ENCODE results near the gene FBXO41. TPM values are rescaled to one million over a fixed set of nuclear protein-coding genes. Genes with fewer than 3 reads are reported as not detected.
A peak's percentile ranks its signal among the peaks of the same experiment; 100 is the strongest.

The FBXO41 gene
- total RNA-seq = 1 to 10 TPM; 2.4 to 2.5 TPM

DNA sequence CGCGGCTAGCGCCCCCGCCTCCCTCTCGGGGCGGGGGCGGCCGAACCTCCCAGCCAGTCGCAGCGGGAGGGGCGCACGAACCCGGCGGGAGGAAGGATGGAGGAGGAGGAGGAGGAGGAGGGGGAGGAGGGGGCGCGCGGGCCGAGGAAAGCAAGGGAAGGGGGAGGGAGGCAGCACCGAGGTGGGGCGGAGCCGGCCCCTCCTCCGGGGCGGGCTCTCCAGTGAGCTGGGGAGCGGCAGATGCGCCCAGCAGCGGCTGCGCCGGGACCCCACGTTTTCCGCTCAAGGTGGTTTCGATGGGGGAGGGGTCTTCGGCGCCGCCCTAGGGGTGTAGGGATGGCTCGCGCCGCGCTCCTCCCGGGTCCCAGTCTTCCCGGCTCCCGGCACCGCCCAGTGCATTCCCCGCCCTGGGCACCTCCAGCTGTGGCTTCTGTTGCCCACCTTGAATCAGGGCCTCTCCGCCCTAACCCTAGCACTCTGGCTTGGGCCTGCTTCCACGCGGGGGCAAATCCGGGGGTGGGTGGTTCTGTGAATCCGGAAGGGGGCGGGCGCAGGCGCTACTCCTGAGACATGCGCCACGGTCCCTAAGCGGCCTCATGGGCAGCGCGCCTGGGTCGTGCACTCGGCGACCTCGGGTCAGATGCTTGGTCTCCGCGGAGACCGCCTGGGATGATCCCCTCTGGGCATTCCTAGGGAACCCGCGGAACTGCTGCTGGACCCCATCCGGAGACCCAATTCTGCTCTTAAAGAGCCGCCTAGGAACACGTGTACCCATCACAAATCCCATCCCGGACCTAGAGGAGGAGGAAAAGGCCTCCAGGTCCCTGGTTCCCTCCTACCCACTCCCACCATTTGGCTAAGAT, at the start of gene FBXO41:
FBXO41 (minus strand) TSS at position 183 of the 863 bp plus-strand sequence. CDS start 14,848 bp downstream, outside the sequence.
- H3K36me3 ChIP-seq = no peaks in the 10 kb centered on the region
- intact Hi-C loops (cut with DNase I) = no loop called here
- DNase-seq = peak; percentile 49
- no peaks in the 10 kb centered on the region for H3K4me1 ChIP-seq
- TF ChIP-seq, protein P1, sequence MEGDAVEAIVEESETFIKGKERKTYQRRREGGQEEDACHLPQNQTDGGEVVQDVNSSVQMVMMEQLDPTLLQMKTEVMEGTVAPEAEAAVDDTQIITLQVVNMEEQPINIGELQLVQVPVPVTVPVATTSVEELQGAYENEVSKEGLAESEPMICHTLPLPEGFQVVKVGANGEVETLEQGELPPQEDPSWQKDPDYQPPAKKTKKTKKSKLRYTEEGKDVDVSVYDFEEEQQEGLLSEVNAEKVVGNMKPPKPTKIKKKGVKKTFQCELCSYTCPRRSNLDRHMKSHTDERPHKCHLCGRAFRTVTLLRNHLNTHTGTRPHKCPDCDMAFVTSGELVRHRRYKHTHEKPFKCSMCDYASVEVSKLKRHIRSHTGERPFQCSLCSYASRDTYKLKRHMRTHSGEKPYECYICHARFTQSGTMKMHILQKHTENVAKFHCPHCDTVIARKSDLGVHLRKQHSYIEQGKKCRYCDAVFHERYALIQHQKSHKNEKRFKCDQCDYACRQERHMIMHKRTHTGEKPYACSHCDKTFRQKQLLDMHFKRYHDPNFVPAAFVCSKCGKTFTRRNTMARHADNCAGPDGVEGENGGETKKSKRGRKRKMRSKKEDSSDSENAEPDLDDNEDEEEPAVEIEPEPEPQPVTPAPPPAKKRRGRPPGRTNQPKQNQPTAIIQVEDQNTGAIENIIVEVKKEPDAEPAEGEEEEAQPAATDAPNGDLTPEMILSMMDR (IDR thresholded peaks at IDR 0.05) = no peak
- H3K27ac ChIP-seq = no peak within 1 kb of the TSS
- H3K27me3 ChIP-seq = no peaks in the 10 kb centered on the region
- no peaks in the 10 kb centered on the region for H3K9me3 ChIP-seq
- peak within 1 kb of the TSS; percentile 68 for H3K4me3 ChIP-seq
- peak within 1 kb of the TSS; percentile 29 to 60 for H3K9ac ChIP-seq (ENCODE audit: low read depth in 2 of 2, low read length in 2 of 2)

DNA sequence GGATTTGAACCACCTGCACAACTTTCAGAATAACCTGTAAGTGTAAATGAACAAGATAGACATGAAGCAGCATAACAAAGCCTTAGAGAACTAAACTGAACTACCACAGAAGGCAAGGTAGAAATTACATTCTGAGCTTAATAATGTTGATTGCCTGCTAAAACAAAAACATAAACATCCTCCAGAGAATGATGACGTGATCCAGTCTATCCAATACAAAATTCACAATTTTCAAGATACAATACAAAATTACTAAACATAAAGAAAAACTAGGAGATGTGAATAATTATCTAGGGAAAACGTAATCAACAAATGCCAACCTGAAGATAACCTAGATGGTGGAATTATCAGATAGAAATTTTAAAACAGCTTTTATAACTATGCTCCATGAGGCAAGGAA, 49.8 kb upstream of the FBXO41 start:
- TF ChIP-seq, protein P1 (IDR thresholded peaks at IDR 0.05) = no peak
- no peak overlapping the region for H3K9ac ChIP-seq (ENCODE audit: low read depth in 2 of 2, low read length in 2 of 2)
- no peaks in the 10 kb centered on the region for H3K9me3 ChIP-seq
- no peaks in the 10 kb centered on the region for H3K36me3 ChIP-seq
- H3K4me3 ChIP-seq = no peak overlapping the region
- no peak for DNase-seq
- no peaks in the 10 kb centered on the region for H3K4me1 ChIP-seq
- no peak overlapping the region for H3K27ac ChIP-seq
- intact Hi-C loops (cut with DNase I) = no loop called here
- no peaks in the 10 kb centered on the region for H3K27me3 ChIP-seq

DNA sequence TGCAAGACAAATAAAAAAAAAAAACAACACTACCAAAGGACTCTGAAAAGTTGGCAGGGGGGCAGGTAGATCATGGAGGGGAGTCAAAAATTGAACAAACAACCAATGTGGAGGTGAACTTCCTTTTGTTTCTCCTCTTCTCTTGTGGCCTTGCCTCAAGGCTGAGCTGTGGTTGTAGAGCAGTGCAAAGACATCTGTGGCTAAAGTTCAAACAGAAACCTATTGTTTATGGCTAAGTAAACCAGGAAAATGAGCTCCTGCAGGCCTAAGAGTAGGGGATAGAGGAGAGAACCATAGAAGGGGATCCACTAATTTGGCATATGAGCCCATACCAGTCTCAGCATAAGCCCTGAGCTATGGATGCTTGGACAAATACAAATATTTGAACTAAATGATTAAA, 49.3 kb upstream of the FBXO41 start:
- Histone ChIP-seq H3K9ac (ENCODE audit: low read depth in 2 of 2, low read length in 2 of 2) (no peak overlapping the region), H3K4me1 (no peaks in the 10 kb centered on the region), H3K27ac (no peak overlapping the region), H3K27me3 (no peaks in the 10 kb centered on the region), H3K4me3 (no peak overlapping the region), H3K36me3 (no peaks in the 10 kb centered on the region), H3K9me3 (no peaks in the 10 kb centered on the region)
- intact Hi-C loops (cut with DNase I) = no loop called here
- DNase-seq = no peak
- TF ChIP-seq, protein P1 (IDR thresholded peaks at IDR 0.05) = no peak

DNA sequence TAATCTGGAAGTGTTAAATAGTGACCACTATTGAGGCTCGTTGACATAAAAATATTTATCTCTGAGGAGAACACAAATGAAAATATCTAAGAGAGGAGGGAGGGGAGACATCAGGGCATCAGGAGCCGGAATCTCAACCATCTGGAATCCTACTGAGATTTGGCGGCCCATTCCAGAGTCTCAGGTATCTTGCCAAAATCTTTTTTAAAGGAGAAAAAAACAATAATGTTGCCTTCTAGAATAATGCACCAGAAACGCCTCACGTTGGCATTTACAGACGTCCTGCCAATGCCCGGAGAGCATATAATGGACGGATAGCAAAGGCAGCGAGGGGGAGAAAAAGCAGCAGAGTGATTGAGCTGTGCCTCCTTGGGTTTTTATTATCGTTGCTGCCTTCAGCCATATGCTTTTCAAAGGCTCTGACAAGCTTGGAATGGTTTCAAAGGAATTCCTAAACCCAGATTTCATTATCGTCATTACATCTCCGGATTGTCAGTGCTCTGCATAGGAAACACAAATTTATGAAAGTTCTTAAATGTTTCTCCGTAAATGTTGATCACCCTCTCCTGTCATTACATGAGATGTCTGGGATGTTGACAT, 39.9 kb upstream of the FBXO41 start:
- no peaks in the 10 kb centered on the region for H3K9me3 ChIP-seq
- H3K9ac ChIP-seq (ENCODE audit: low read depth in 2 of 2, low read length in 2 of 2) = no peak overlapping the region
- no peak overlapping the region for H3K4me3 ChIP-seq
- intact Hi-C loops (cut with DNase I) = no loop called here
- H3K4me1 ChIP-seq = no peaks in the 10 kb centered on the region
- H3K27ac ChIP-seq = no peak overlapping the region
- DNase-seq = no peak
- TF ChIP-seq, protein P1 (IDR thresholded peaks at IDR 0.05) = no peak
- no peaks in the 10 kb centered on the region for H3K27me3 ChIP-seq
- H3K36me3 ChIP-seq = no peaks in the 10 kb centered on the region

DNA sequence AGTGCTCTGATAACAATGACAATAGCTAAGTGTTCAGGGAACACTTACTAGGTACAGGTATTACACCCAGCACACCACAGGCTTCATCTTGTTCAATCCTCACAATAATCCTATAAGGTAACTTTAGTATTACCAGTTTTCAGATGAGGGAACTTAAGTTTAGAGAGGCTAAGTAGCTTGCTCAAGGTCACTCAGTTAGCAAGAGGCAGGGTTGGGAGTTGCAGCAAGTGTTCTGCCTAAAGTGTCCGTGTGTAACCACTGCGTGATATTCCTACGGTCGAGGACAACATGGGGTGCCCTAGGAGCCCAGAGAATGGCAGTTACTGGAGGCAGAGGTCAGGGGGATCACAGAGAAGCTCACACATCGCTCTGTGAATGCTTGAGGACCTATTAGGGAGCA, 39.3 kb upstream of the FBXO41 start:
- Histone ChIP-seq H3K9ac (ENCODE audit: low read depth in 2 of 2, low read length in 2 of 2) (no peak overlapping the region), H3K4me3 (no peak overlapping the region), H3K9me3 (no peaks in the 10 kb centered on the region), H3K27ac (no peak overlapping the region), H3K36me3 (no peaks in the 10 kb centered on the region), H3K4me1 (no peaks in the 10 kb centered on the region), H3K27me3 (no peaks in the 10 kb centered on the region)
- TF ChIP-seq, protein P1 (IDR thresholded peaks at IDR 0.05) = no peak
- DNase-seq = no peak
- intact Hi-C loops (cut with DNase I) = no loop called here
